ENCODE data around the gene SIL1. TPM values are rescaled to one million over a fixed set of nuclear protein-coding genes. Genes with fewer than 3 reads are reported as not detected.

SIL1 gene
- total RNA-seq, 4 donors from 2014 or later: 41.4 to 63.1 (median 52.8) TPM

- DNase-seq (ENCODE audit: low spot score in 2 of 2): no peak
- H3K27me3 ChIP-seq: no peaks in the 10 kb centered on the region
- 43 to 50% methylated on average over 5 of the region's 5 CpGs for WGBS, 2 donors
- no peak overlapping the region for H3K4me3 ChIP-seq
- no peaks in the 10 kb centered on the region for H3K9me3 ChIP-seq
- no peak for TF ChIP-seq POLR2A (IDR thresholded peaks at IDR 0.05)
- TF ChIP-seq, protein P1, sequence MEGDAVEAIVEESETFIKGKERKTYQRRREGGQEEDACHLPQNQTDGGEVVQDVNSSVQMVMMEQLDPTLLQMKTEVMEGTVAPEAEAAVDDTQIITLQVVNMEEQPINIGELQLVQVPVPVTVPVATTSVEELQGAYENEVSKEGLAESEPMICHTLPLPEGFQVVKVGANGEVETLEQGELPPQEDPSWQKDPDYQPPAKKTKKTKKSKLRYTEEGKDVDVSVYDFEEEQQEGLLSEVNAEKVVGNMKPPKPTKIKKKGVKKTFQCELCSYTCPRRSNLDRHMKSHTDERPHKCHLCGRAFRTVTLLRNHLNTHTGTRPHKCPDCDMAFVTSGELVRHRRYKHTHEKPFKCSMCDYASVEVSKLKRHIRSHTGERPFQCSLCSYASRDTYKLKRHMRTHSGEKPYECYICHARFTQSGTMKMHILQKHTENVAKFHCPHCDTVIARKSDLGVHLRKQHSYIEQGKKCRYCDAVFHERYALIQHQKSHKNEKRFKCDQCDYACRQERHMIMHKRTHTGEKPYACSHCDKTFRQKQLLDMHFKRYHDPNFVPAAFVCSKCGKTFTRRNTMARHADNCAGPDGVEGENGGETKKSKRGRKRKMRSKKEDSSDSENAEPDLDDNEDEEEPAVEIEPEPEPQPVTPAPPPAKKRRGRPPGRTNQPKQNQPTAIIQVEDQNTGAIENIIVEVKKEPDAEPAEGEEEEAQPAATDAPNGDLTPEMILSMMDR (IDR thresholded peaks at IDR 0.05): peak; percentile 14 to 50 (median 34)
- TF ChIP-seq EP300 (IDR thresholded peaks at IDR 0.05): no peak
- no peaks in the 10 kb centered on the region for H3K36me3 ChIP-seq
- H3K4me1 ChIP-seq: peaks cover 0 to 29% (median 24%) of the 10 kb centered on the region in 4 donors
- H3K27ac ChIP-seq: peak overlapping the region in 2 of 4 donors; percentile 29 to 42
Measured at GRCh38 chr5:139091439-139092156, 106.6 kb downstream of the SIL1 start.

DNA sequence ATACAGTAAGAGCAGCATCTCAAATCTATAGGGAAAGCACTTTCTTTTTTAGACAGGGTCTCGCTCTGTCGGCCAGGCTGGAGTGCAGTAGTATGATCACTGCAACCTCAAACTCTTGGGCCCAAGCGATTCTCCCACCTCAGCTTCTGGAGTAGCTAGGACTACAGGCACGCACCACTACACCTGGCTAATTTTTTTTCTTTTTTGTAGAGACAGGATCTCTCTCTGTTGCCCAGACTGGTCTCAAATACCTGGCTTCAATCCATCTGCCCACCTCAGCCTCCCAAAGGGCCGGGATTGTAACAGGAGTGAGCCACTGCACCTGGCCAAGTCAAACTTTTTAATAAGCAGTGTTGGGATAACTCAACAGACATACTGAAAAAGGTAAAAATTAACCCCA, 107.6 kb downstream of the SIL1 start:
- H3K4me3 ChIP-seq: no peak overlapping the region
- WGBS, 2 donors: 89 to 98% methylated on average over 5 of the region's 5 CpGs
- H3K27me3 ChIP-seq: no peaks in the 10 kb centered on the region
- H3K9me3 ChIP-seq: no peaks in the 10 kb centered on the region
- peaks cover 0 to 29% (median 24%) of the 10 kb centered on the region in 4 donors for H3K4me1 ChIP-seq
- H3K36me3 ChIP-seq: no peaks in the 10 kb centered on the region
- no peak overlapping the region for H3K27ac ChIP-seq
- DNase-seq (ENCODE audit: low spot score in 2 of 2): no peak
- TF ChIP-seq POLR2A (IDR thresholded peaks at IDR 0.05) (no peak), EP300 (IDR thresholded peaks at IDR 0.05) (no peak)
- TF ChIP-seq, protein P1 (IDR thresholded peaks at IDR 0.05): no peak

DNA sequence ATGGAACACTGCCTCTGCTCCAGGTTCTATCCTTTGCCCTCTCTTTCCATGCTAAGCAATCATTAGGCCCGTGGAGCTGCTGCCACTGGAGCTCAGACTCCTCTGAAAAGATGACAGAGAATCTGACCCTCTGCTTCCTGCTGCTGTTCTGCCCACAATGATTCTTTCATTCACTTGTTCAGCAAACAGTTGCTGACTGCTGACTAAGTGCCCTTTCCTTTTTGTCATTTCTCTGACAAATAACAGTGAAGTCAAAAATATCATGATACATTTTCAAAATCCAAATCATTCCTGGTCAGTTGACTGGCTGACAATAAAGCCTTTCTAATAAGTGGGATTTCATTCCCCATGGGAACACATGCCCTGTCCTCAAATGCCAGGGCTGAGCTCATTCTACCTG, 110.1 kb downstream of the SIL1 start:
- TF ChIP-seq EP300 (IDR thresholded peaks at IDR 0.05): peak in 1 of 2 donors; percentile 63
- TF ChIP-seq, protein P1 (IDR thresholded peaks at IDR 0.05): no peak
- no peak for TF ChIP-seq POLR2A (IDR thresholded peaks at IDR 0.05)
- no peak overlapping the region for H3K4me3 ChIP-seq
- WGBS, 2 donors: 13 to 32% methylated on average over 1 of the region's 1 CpG

DNA sequence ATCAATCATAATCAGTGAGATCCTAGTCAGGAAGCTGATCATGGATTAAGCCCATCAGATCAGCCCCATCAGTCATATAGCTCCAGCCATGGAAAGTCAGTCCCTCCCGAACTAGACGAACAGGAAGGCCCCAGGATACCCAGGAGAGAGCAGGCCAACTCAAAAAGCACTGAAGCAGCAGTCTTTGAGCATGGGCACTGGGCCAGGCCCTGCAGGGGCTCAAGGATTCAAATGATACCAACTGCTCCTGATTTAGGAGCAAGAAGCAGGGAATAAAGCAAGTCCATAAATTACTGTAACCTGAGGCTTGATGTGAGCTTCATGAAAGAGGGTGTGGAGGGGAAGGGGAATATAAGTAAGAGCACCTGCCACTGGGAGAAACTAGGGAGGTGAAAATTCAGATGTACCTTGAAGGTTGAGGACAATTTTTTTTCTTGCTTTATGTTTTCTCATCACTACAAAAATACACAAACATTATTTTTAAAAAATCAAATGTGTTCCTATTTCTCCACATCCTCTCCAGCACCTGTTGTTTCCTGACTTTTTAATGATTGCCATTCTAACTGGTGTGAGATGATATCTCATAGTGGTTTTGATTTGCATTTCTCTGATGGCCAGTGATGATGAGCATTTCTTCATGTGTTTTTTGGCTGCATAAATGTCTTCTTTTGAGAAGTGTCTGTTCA, 115.2 kb downstream of the SIL1 start:
- TF ChIP-seq POLR2A (IDR thresholded peaks at IDR 0.05): no peak

More for the DNA sequence above, 110.1 kb downstream of the SIL1 start:
- Histone ChIP-seq H3K9me3 (no peaks in the 10 kb centered on the region), H3K27ac (peak overlapping the region; percentile 53 to 93 (median 72)), H3K4me1 (peaks cover 0 to 29% (median 24%) of the 10 kb centered on the region in 4 donors), H3K36me3 (no peaks in the 10 kb centered on the region), H3K27me3 (no peaks in the 10 kb centered on the region)
- DNase-seq (ENCODE audit: low spot score in 2 of 2): no peak

DNA sequence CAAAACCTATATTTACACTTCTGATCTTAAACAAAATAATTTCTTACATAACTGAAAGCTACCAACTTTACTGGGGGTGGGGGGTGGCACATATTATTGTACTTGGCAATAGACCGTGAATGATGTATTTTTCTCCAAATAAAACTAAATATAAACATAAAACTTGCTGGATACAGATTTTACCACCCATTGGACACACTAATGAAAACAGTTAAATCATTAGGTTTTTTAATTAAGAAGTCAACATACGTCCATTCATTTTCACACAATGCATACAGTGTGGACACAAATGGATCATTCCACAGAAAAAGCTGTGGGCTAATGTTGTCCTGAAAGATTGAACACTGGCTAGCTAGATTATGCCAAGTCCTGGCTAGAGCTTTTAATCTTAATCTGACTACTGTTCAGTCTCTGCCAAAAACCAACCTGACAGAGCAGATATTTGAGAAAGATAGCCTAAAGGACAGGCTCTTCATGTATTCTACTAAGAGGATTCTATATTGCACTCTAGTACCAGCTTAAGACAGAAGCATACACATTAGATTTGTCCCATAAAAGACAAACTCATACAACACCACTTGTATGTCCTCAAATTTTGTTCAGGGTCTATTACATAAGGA, 118.1 kb downstream of the SIL1 start:
- Histone ChIP-seq H3K4me3 (no peak overlapping the region), H3K4me1 (peaks cover 0 to 55% (median 19%) of the 10 kb centered on the region in 4 donors), H3K9me3 (no peaks in the 10 kb centered on the region), H3K27me3 (no peaks in the 10 kb centered on the region), H3K36me3 (no peaks in the 10 kb centered on the region), H3K27ac (peak overlapping the region in 3 of 4 donors; percentile 63 to 83 (median 81))
- no peak for DNase-seq (ENCODE audit: low spot score in 2 of 2)
- 53 to 64% methylated on average over 2 of the region's 2 CpGs for WGBS, 2 donors
- TF ChIP-seq EP300 (IDR thresholded peaks at IDR 0.05): no peak
- no peak for TF ChIP-seq POLR2A (IDR thresholded peaks at IDR 0.05)
- TF ChIP-seq, protein P1 (IDR thresholded peaks at IDR 0.05): no peak

More for the DNA sequence above, 115.2 kb downstream of the SIL1 start:
- H3K27ac ChIP-seq: peak overlapping the region in 1 of 4 donors; percentile 37
- no peaks in the 10 kb centered on the region for H3K36me3 ChIP-seq
- no peak overlapping the region for H3K4me3 ChIP-seq
- H3K9me3 ChIP-seq: no peaks in the 10 kb centered on the region
- 86 to 87% methylated on average over 2 of the region's 2 CpGs for WGBS, 2 donors
- no peaks in the 10 kb centered on the region for H3K27me3 ChIP-seq
- peaks cover 0 to 40% (median 15%) of the 10 kb centered on the region in 4 donors for H3K4me1 ChIP-seq
- no peak for DNase-seq (ENCODE audit: low spot score in 2 of 2)
